Adrenal gland (tissue), 12 donors: ENCODE measurements around the gene LEF1. TPM values are rescaled to one million over a fixed set of nuclear protein-coding genes. Genes with fewer than 3 reads are reported as not detected.

Experiments used
- DNase-seq, 7 donors: peaks; one replicate each; pipeline ENCODE4 v3.0.0-alpha.2; 2019 to 2020
- H3K27ac ChIP-seq, 5 donors: fragments of 200-600 bp; sonication (generic) in 4 of 5; 1 replicate in 3 of 5; 2 replicates in 2 of 5; pipeline versions ENCODE4 v1.5.1 to v1.8.0; 2016 to 2020; ENCODE audit warnings: mild to moderate bottlenecking in 1 of 5
- H3K27me3 ChIP-seq: fragments of 200-600 bp; 2 replicates; pipeline ENCODE4 v1.8.0; 2021
- H3K36me3 ChIP-seq, 2 donors: fragments of 200-600 bp; replicated peaks in 1 of 2; 1 replicate in 1 of 2; 2 replicates in 1 of 2; pipeline versions ENCODE4 v1.5.1 to v1.8.0; 2018 to 2022
- H3K4me1 ChIP-seq, 2 donors: fragments of 200-600 bp; replicated peaks in 1 of 2; 1 replicate in 1 of 2; 2 replicates in 1 of 2; pipeline versions ENCODE4 v1.5.1 to v1.8.0; 2018 to 2021
- H3K4me3 ChIP-seq, 4 donors: fragments of 200-600 bp; sonication (generic) in 3 of 4; one replicate each; pipeline ENCODE4 v1.5.1; 2016 to 2018
- H3K9me3 ChIP-seq, 3 donors: fragments of 200-600 bp; sonication (generic) in 1 of 3; replicated peaks in 1 of 3; 1 replicate in 2 of 3; 2 replicates in 1 of 3; pipeline versions ENCODE4 v1.5.1 to v1.8.0; 2016 to 2021
- CTCF ChIP-seq, 6 experiments: fragments of 450-650 bp in 4 of 6; fragments of 200-600 bp in 2 of 6; sonication (generic) in 1 of 6; IDR thresholded peaks; 1 replicate in 5 of 6; 2 replicates in 1 of 6; pipeline versions ENCODE4 v1.5.1 to v1.8.0; 2016 to 2021; ENCODE audit warnings: antibody characterized with exemption in 6 of 6, mild to moderate bottlenecking in 2 of 6, moderate library complexity in 1 of 6
- POLR2A ChIP-seq, 2 donors: fragments of 450-650 bp; IDR thresholded peaks; one replicate each; pipeline ENCODE4 v1.6.1; 2017; ENCODE audit warnings: antibody characterized with exemption in 2 of 2, mild to moderate bottlenecking in 2 of 2, moderate library complexity in 1 of 2
- WGBS, 4 donors: extraction: QIAGEN DNeasy Blood & Tissue Kit in 2 of 4; methylation state at CpG; one replicate each; pipeline versions ENCODE4 v1.1.5 to v1.1.7; 2013 to 2017; 5-methylcytosine and 5-hydroxymethylcytosine counted together
- intact Hi-C, 2 donors: fragments of 100-400 bp; cut with DNase I; formaldehyde crosslinking; loops; one replicate each; pipeline versions ENCODE4 v1.14.1 to v1.15.0; 2022 to 2023
- polyA plus RNA-seq, 3 donors: library from polyadenylated mRNA; stranded (reverse); fragments of 200-250 nt in 2 of 3; fragments of 350-450 nt in 1 of 3; fragmentation: Illumina TruSeq in 1 of 3; extraction: RNeasy Lipid Tissue Mini Kit (QIAGEN cat#74804) in 1 of 3; gene quantifications; one replicate each; pipeline ENCODE4 v1.2.3, GENCODE V29; 2013 to 2014
- total RNA-seq, 9 donors: library from RNA; depleted of rRNA in 4 of 9; stranded (reverse); fragments of >200 nt in 4 of 9; fragments of 120-200 nt in 1 of 9; fragmentation: NEBNext Ultra II Directional in 1 of 9; extraction: Animal tissue kit (Norgen Biotek cat#: 25700) in 1 of 9; gene quantifications; one replicate each; pipeline versions ENCODE4 v1.1.0 to v1.2.4, GENCODE V29; 2013 to 2023
- donor health status: healthy with polysubstance abuse.
- donor health status: Bipolar disorder and iron deficiency.
- donor health status: DM: yes; HTN: yes; CAD: no.
- donor health status: DM: no; HTN: no; CAD: no.
- donor health status: DM: no; HTN: no; CAD: no.
- donor health status: DM: yes; HTN: yes; CAD: no.

LEF1 gene
- total and polyA plus RNA-seq, 12 donors, result 6.1 to 78.2 (median 41.5) TPM

DNA sequence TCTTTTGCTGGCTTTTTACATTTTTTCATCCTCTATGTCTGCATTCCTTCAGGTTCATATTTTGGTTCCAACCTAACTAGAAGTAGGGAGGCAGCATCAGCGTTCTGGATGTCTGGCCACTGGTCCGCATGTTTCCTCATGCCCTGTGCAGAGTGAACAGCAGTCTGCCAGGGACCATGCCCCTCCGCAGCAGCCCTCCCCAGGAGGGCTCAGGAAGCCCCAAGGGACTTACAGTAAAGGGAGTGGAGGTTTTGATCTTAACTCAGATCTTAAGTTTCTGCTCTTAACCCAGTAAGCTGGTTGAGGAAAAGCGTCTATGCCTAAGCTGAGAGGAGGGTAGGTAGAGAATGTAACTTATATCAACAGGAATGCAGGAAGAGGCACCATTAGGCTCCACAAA lies 45.0 kb upstream of the LEF1 start:
- H3K36me3 ChIP-seq, result no peaks in the 10 kb centered on the region
- no peaks in the 10 kb centered on the region for H3K27me3 ChIP-seq
- 92 to 94% (median 93%) methylated on average over 4 of the region's 4 CpGs for WGBS, 4 donors
- intact Hi-C loops, result no loop called here
- TF ChIP-seq CTCF (IDR thresholded peaks at IDR 0.05), result no peak
- no peak for TF ChIP-seq POLR2A (IDR thresholded peaks at IDR 0.05)
- H3K4me3 ChIP-seq, result no peak overlapping the region
- DNase-seq, result no peak
- no peak overlapping the region for H3K27ac ChIP-seq
- H3K4me1 ChIP-seq, result no peaks in the 10 kb centered on the region
- no peaks in the 10 kb centered on the region for H3K9me3 ChIP-seq

DNA sequence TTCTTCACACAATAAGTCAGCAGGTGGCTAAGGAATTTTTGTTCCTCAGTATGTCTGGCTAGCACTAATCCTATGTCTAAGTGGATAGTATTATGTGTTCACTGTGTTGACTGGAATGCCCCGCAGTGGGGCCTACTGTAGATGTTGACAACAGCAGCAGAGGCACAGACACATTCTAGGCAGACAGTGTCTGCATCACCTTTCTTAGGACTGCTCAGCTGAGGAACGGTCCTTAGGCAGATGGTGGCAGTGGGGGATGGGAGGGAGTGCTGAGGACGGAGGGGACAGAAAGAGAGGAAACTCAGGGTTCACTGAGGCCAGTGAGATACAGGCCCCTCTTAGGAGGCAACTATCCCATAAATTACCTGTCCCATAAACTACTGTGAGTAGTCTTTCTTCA lies 44.6 kb upstream of the LEF1 start:
- DNase-seq, result no peak
- TF ChIP-seq CTCF (IDR thresholded peaks at IDR 0.05), result no peak
- TF ChIP-seq POLR2A (IDR thresholded peaks at IDR 0.05), result no peak
- H3K27ac ChIP-seq, result no peak overlapping the region
- no peaks in the 10 kb centered on the region for H3K9me3 ChIP-seq
- intact Hi-C loops, result no loop called here
- 64 to 88% (median 79%) methylated on average over 3 of the region's 3 CpGs for WGBS, 4 donors
- no peaks in the 10 kb centered on the region for H3K4me1 ChIP-seq
- no peak overlapping the region for H3K4me3 ChIP-seq
- no peaks in the 10 kb centered on the region for H3K36me3 ChIP-seq
- H3K27me3 ChIP-seq, result no peaks in the 10 kb centered on the region

- Histone ChIP-seq H3K4me3 (no peak overlapping the region), H3K4me1 (no peaks in the 10 kb centered on the region), H3K27me3 (no peaks in the 10 kb centered on the region), H3K36me3 (no peaks in the 10 kb centered on the region), H3K27ac (no peak overlapping the region), H3K9me3 (no peaks in the 10 kb centered on the region)
- intact Hi-C loops, result no loop called here
- WGBS, 4 donors, result 68 to 85% (median 73%) methylated on average over 5 of the region's 5 CpGs
- no peak for DNase-seq
- no peak for TF ChIP-seq CTCF (IDR thresholded peaks at IDR 0.05)
- TF ChIP-seq POLR2A (IDR thresholded peaks at IDR 0.05), result no peak
These were observed 42.5 kb upstream of the LEF1 start for GRCh38 chr4:108210989-108211835.

DNA sequence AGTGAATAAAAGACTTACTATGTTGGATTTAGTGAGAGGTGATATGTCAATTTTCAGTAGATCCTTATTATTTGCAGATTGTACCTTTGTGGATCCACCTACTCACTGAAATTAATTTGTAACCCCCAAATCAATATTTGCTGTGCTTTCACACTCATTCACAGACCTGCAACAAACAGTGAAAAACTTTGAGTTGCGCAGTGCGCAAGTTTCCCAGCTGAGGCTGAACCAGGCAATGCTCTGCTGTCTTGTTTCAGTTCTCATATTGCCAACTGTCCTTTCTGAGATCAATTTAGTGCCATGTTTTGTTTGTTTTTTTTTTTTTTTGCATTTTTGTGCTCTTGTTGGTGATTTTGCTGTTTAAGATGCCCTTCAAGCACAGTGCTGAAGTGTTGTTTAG lies 40.8 kb upstream of the LEF1 start:
- 97 to 100% (median 100%) methylated on average over 2 of the region's 2 CpGs for WGBS, 4 donors
- no peak for TF ChIP-seq CTCF (IDR thresholded peaks at IDR 0.05)
- TF ChIP-seq POLR2A (IDR thresholded peaks at IDR 0.05), result no peak
- no peak overlapping the region for H3K4me3 ChIP-seq
- no peaks in the 10 kb centered on the region for H3K9me3 ChIP-seq
- no peak for DNase-seq
- no peaks in the 10 kb centered on the region for H3K36me3 ChIP-seq
- intact Hi-C loops, result no loop called here
- H3K27me3 ChIP-seq, result no peaks in the 10 kb centered on the region
- no peak overlapping the region for H3K27ac ChIP-seq
- no peaks in the 10 kb centered on the region for H3K4me1 ChIP-seq
